GM12878 (cell line): ENCODE data around the gene GAS2L1. TPM values are rescaled to one million over a fixed set of nuclear protein-coding genes. Genes with fewer than 3 reads are reported as not detected.

Experiments used
- ATAC-seq: fragments of 200-7000 bp; cut with Tn5 transposase; 3 replicates; pipeline ENCODE4 v1.9.1; 2020; ENCODE audit warnings: mild to moderate bottlenecking, moderate library complexity
- BruUV-seq: library from RNA; stranded (reverse); fragments of 400-500 nt; replicated peaks from 2 replicates; lab custom pipeline; 2021; lab: Mats Ljungman, UMichigan
- CTCF ChIA-PET: fragments of 300-600 bp; sonication (Branson Sonifier 250); formaldehyde crosslinking; extraction: SDS; loops from one replicate; lab custom pipeline; 2021; ENCODE audit warnings: inconsistent platforms; lab: Yijun Ruan, JAX
- POLR2A ChIA-PET: fragments of 350-600 bp; formaldehyde crosslinking; extraction: SDS; loops from one replicate; lab custom pipeline; 2021; ENCODE audit warnings: inconsistent platforms; lab: Charles Lee
- RAD21 ChIA-PET: fragments of 300-600 bp; sonication (Branson Sonifier 250); formaldehyde crosslinking; loops from one replicate; lab custom pipeline; 2023; ENCODE audit warnings: antibody characterized with exemption; ENCODE audit not compliant: unreplicated experiment; lab: Charles Lee
- SMC1A ChIA-PET: fragments of 300-600 bp; sonication (Branson Sonifier 250); formaldehyde crosslinking; loops from one replicate; lab custom pipeline; 2023; ENCODE audit not compliant: unreplicated experiment, uncharacterized antibody; lab: Charles Lee
- DNase-seq: peaks from one replicate; pipeline ENCODE4 v3.0.0-alpha.2; 2011; ENCODE audit warnings: low read depth, low spot score
- FAIRE-seq: peaks from 3 replicates; lab custom pipeline; 2011; peaks lifted over from hg19 to GRCh38; lab: Jason Lieb, UNC
- H2AFZ ChIP-seq: 2 replicates; pipeline ENCODE4 v1.6.0; 2011; ENCODE audit warnings: low read depth, low read length, control low read depth; ENCODE audit not compliant: control insufficient read depth
- H3K27ac ChIP-seq: 2 replicates; pipeline ENCODE4 v1.5.1; 2011; ENCODE audit warnings: control low read depth; ENCODE audit not compliant: control insufficient read depth, insufficient read depth
- H3K27me3 ChIP-seq, 2 experiments: replicated peaks in 1 of 2; 2 replicates each; pipeline versions ENCODE4 v1.6.0 to v1.6.1; 2011; ENCODE audit warnings: low read length in 1 of 2; ENCODE audit not compliant: control insufficient read depth in 2 of 2, insufficient read depth in 2 of 2
- H3K36me3 ChIP-seq, 2 experiments: 2 replicates each; pipeline ENCODE4 v1.5.1; 2011; ENCODE audit warnings: low read length in 1 of 2; ENCODE audit not compliant: control insufficient read depth in 2 of 2, insufficient read depth in 2 of 2
- H3K4me1 ChIP-seq: 2 replicates; pipeline ENCODE4 v1.6.1; 2011; ENCODE audit warnings: mild to moderate bottlenecking, low read length, moderate library complexity, mixed read lengths; ENCODE audit not compliant: control insufficient read depth, insufficient read depth
- H3K4me2 ChIP-seq: 2 replicates; pipeline ENCODE4 v1.6.0; 2011; ENCODE audit warnings: control low read depth; ENCODE audit not compliant: control insufficient read depth, insufficient read depth
- H3K4me3 ChIP-seq: fragments of 200-600 bp; sonication (generic); 2 replicates; pipeline ENCODE4 v1.5.1; 2016
- H3K79me2 ChIP-seq: 2 replicates; pipeline ENCODE4 v1.6.0; 2011; ENCODE audit warnings: low read length; ENCODE audit not compliant: control insufficient read depth, insufficient read depth
- H3K9ac ChIP-seq: 2 replicates; pipeline ENCODE4 v1.8.0; 2011; ENCODE audit warnings: low read length, control low read depth, mixed read lengths; ENCODE audit not compliant: control insufficient read depth, insufficient read depth
- H3K9me3 ChIP-seq: replicated peaks from 3 replicates; pipeline ENCODE4 v1.5.1; 2011; ENCODE audit warnings: mild to moderate bottlenecking, low read length; ENCODE audit not compliant: control insufficient read depth, insufficient read depth
- H4K20me1 ChIP-seq: 2 replicates; pipeline ENCODE4 v1.6.0; 2011; ENCODE audit not compliant: control insufficient read depth, insufficient read depth
- CHD1 ChIP-seq: IDR thresholded peaks from 2 replicates; pipeline ENCODE4 v1.6.1; 2012; ENCODE audit warnings: low read depth, low read length, improper control_type of control experiment
- RCOR1 ChIP-seq: conservative IDR thresholded peaks from 2 replicates; pipeline ENCODE4 v1.6.1; 2012; ENCODE audit warnings: low read depth, low read length, improper control_type of control experiment
- TARDBP ChIP-seq: IDR thresholded peaks from 2 replicates; pipeline ENCODE4 v1.6.1; 2016; ENCODE audit warnings: borderline replicate concordance
- WGBS: methylation state at CpG from one replicate; pipeline ENCODE4 v1.1.6; 2016; ENCODE audit warnings: low lambda C conversion rate; ENCODE audit not compliant: insufficient replicate concordance, insufficient coverage; ENCODE audit errors: missing lambda C conversion rate; 5-methylcytosine and 5-hydroxymethylcytosine counted together
- in situ Hi-C: fragments of 300-500 bp; cut with MboI; formaldehyde crosslinking; loops from 9 replicates; pipeline ENCODE4 v1.14.3; 2018; ENCODE audit warnings: mixed read lengths
- intact Hi-C: fragments of 100-400 bp; cut with micrococcal nuclease; formaldehyde crosslinking; loops from one replicate; pipeline ENCODE4 v1.14.2; 2022; ENCODE audit not compliant: unreplicated experiment
- polyA plus RNA-seq, 11 experiments: library from polyadenylated mRNA; depleted of rRNA in 4 of 11; unstranded in 6 of 11; stranded (reverse) in 5 of 11; fragments of >200 nt; fragmentation: Nextera tagmentation in 4 of 11; fragmentation: Illumina TruSeq in 1 of 11; extraction: Ambion mirVana in 4 of 11; extraction: Trizol in 1 of 11; gene quantifications; 1 replicate in 1 of 11; 2 replicates in 10 of 11; pipeline versions ENCODE4 v1.2.1 to v1.2.3, GENCODE V29; 2011 to 2016; ENCODE audit warnings: inconsistent platforms in 2 of 11, missing spikeins in 2 of 11, low read depth in 1 of 11
- total RNA-seq, 4 experiments: library from RNA; depleted of rRNA in 3 of 4; stranded (reverse); fragments of >200 nt in 3 of 4; fragmentation: Illumina TruSeq in 1 of 4; extraction: Trizol in 1 of 4; gene quantifications; 2 replicates each; pipeline versions ENCODE4 v1.2.1 to v1.2.3, GENCODE V29; 2013 to 2021
- TF ChIP-seq, protein P1 (sequence below): fragments of 450-650 bp; IDR thresholded peaks from 2 replicates; pipeline ENCODE4 v1.6.1; 2017; ENCODE audit warnings: low read depth, mild to moderate bottlenecking, moderate library complexity
- TF ChIP-seq, protein P2 (sequence below): fragments of 450-650 bp; IDR thresholded peaks from 2 replicates; pipeline ENCODE4 v1.6.1; 2016; ENCODE audit warnings: mild to moderate bottlenecking

GAS2L1 gene
- total and polyA plus RNA-seq, 10 of the 15 experiments (the other 5 are each of a cell fraction or from before 2014, with no cell fraction given) = 0.03 to 0.13 TPM; not detected in 8

DNA sequence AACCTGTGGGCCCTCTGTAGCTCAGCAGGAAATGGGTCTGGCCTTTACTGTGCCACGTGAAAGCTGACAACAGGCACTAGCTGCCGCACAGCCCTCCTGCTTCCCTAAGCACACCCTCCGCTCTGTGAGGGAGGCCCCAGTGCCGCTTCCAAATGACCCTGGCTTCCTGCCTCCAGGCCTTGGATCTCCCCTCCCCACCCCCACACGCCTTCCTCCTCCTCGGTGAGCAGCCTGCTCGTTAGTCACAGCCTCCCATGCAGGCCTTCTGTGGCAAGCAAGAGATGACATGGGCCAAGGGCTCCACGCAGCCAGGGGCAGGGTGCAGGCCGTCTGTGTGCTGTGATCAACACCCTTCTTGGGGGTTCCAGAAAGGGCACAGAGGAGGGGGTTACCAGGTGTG lies 24.3 kb downstream of the GAS2L1 start (continued):
- TF ChIP-seq RCOR1 = no peak

DNA sequence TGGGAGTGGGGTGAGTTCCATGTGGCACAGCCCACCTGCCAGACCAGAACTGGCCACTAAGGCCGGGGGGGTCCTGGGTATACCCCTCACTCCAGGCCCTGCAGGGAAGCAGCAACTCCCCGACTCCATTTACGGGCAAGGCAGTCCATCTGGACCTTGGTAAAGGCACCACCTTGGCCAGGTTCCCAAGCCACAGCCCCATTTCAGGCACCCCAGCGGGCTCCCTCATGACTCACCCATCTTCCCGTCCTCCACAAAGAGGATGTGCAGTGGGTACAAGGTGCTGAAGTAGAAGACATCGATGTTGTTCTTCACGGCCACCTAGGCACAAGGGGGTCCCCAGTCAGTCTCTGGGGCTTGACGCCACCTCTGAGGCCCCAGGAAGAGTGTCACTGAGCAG lies 24.8 kb downstream of the GAS2L1 start:
- Histone ChIP-seq H3K79me2 (no peaks in the 10 kb centered on the region), H3K4me3 (no peak overlapping the region), H3K4me2 (no peak overlapping the region), H3K9ac (no peak overlapping the region), H3K4me1 (no peaks in the 10 kb centered on the region), H3K27me3 (no peaks in the 10 kb centered on the region), H4K20me1 (no peaks in the 10 kb centered on the region), H3K36me3 (peaks cover 8 to 57% of the 10 kb centered on the region in 2 experiments; a peak in 3 of 4 replicates), H3K27ac (no peak overlapping the region), H3K9me3 (no peaks in the 10 kb centered on the region), H2AFZ (no peak overlapping the region)
- intact Hi-C loops = no loop called here
- no peak for ATAC-seq
- WGBS = 79% methylated on average over 8 of the region's 8 CpGs
- in situ Hi-C loops = no loop called here
- RAD21 ChIA-PET = no interaction called here
- FAIRE-seq = no peak
- POLR2A ChIA-PET = no interaction called here
- BruUV-seq = no TSS peak
- CTCF ChIA-PET = no interaction called here
- TF ChIP-seq CHD1 (no peak), TARDBP (no peak)
- TF ChIP-seq, protein P1, sequence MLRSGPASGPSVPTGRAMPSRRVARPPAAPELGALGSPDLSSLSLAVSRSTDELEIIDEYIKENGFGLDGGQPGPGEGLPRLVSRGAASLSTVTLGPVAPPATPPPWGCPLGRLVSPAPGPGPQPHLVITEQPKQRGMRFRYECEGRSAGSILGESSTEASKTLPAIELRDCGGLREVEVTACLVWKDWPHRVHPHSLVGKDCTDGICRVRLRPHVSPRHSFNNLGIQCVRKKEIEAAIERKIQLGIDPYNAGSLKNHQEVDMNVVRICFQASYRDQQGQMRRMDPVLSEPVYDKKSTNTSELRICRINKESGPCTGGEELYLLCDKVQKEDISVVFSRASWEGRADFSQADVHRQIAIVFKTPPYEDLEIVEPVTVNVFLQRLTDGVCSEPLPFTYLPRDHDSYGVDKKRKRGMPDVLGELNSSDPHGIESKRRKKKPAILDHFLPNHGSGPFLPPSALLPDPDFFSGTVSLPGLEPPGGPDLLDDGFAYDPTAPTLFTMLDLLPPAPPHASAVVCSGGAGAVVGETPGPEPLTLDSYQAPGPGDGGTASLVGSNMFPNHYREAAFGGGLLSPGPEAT = no peak
- TF ChIP-seq, protein P2, sequence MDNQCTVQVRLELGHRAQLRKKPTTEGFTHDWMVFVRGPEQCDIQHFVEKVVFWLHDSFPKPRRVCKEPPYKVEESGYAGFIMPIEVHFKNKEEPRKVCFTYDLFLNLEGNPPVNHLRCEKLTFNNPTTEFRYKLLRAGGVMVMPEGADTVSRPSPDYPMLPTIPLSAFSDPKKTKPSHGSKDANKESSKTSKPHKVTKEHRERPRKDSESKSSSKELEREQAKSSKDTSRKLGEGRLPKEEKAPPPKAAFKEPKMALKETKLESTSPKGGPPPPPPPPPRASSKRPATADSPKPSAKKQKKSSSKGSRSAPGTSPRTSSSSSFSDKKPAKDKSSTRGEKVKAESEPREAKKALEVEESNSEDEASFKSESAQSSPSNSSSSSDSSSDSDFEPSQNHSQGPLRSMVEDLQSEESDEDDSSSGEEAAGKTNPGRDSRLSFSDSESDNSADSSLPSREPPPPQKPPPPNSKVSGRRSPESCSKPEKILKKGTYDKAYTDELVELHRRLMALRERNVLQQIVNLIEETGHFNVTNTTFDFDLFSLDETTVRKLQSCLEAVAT = no peak
- SMC1A ChIA-PET = no interaction called here
- DNase-seq = no peak
